ENCODE results near the gene STX11.
A peak's percentile ranks its signal among the peaks of the same experiment; 100 is the strongest.

STX11 gene

DNA sequence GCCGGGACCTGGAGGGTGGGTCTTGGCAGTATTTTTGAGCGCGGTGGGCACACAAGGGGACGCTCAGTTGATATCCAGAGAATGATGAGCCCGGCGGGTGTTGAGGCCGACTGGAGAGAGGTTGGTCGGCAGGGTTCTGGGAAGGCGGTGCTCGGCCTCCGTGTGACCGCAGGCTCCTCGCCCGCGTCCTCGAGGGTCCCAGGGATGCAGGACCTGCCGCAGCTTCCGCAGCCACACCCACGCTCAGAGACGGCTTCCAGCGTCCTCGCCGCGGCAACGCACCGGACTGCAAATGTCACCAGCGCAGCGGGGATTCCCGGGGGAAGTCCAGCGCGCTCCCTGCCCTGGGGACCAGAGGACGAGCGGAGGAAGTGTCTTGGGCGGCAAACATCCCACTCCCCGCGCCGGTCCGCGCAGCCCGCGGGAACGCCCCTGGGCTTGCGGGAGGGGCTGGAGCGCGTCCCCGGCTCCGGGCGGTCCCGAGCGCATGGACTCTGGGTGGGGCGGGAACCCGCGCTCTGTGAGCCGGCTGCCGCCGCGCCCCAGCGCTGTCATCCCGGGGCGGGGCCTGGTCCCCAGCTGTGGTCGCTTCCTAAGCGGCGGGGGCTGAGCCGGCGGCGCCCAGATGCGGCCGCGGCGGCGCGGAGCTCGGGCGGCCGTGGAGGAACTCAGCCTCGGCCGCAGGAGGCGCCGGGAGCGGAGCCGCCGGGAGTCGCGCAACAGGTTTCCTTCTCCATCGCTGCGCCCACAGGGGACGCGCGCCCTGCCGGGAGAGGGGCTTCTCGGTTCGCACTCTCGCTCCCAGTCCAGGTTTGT lies at the start of gene STX11:
Gene STX11 (plus strand): TSS at position 624 of the 816 bp plus-strand sequence. CDS start 36,111 bp downstream, outside the sequence.
- H4K20me1 ChIP-seq (ENCODE audit: low read depth, low read length) = no peaks in the 10 kb centered on the region
- no peak within 1 kb of the TSS for H3K27ac ChIP-seq (ENCODE audit: low read depth, low read length)
- H3K4me2 ChIP-seq (ENCODE audit: low read depth, low read length, poor library complexity, severe bottlenecking) = peak within 1 kb of the TSS; percentile 84
- H3K9ac ChIP-seq (ENCODE audit: low read length) = peak within 1 kb of the TSS; percentile 60
- no peaks in the 10 kb centered on the region for H3K9me3 ChIP-seq (ENCODE audit: insufficient read depth, low read length)
- peak within 1 kb of the TSS; percentile 96 for H2AFZ ChIP-seq (ENCODE audit: low read depth, low read length, severe bottlenecking)
- H3K36me3 ChIP-seq (ENCODE audit: low read length) = no peaks in the 10 kb centered on the region
- H3K4me3 ChIP-seq (ENCODE audit: insufficient read depth, low read length, poor library complexity, severe bottlenecking) = peak within 1 kb of the TSS; percentile 76
- no peak for TF ChIP-seq EZH2phosphoT487 (conservative IDR thresholded peaks at IDR 0.05; ENCODE audit: low read length)
- TF ChIP-seq, protein P1, sequence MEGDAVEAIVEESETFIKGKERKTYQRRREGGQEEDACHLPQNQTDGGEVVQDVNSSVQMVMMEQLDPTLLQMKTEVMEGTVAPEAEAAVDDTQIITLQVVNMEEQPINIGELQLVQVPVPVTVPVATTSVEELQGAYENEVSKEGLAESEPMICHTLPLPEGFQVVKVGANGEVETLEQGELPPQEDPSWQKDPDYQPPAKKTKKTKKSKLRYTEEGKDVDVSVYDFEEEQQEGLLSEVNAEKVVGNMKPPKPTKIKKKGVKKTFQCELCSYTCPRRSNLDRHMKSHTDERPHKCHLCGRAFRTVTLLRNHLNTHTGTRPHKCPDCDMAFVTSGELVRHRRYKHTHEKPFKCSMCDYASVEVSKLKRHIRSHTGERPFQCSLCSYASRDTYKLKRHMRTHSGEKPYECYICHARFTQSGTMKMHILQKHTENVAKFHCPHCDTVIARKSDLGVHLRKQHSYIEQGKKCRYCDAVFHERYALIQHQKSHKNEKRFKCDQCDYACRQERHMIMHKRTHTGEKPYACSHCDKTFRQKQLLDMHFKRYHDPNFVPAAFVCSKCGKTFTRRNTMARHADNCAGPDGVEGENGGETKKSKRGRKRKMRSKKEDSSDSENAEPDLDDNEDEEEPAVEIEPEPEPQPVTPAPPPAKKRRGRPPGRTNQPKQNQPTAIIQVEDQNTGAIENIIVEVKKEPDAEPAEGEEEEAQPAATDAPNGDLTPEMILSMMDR (IDR thresholded peaks at IDR 0.05; ENCODE audit: insufficient read depth, low read length, poor library complexity, severe bottlenecking) = no peak
- no peaks in the 10 kb centered on the region for H3F3A ChIP-seq (ENCODE audit: insufficient read depth)
- H3K9me2 ChIP-seq (replicated peaks; ENCODE audit: insufficient read depth, low read length) = no peaks in the 10 kb centered on the region
- no peaks in the 10 kb centered on the region for H3K79me2 ChIP-seq (ENCODE audit: insufficient read depth, low read length)
- no peaks in the 10 kb centered on the region for H3K27me3 ChIP-seq (ENCODE audit: low read length)

DNA sequence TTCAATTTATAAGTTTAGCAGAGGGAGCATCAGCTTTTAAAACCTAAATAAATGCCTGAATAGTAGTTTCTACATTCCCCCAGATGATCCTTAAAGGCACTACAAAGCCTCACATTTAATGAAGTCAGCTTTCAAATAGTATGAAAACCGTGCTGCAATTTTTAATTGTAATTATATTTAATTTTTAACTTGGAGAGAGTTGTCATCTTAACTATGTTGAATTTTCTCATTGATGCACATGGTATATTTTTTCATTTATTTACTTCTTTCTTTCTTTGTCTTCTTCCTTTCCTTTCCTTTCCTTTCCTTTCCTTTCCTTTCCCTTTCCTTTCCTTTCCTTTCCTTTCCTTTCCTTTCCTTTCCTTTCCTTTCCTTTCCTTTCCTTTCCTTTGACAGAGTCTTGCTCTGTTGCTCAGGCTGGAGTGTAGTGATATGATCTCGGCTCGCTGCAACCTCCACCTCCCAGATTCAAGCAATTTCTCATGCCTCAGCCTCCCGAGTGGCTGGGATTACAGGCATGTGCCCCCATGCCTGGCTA lies 47.2 kb upstream of the STX11 start:
- TF ChIP-seq, protein P1 (IDR thresholded peaks at IDR 0.05; ENCODE audit: insufficient read depth, low read length, poor library complexity, severe bottlenecking) = no peak
- no peak for TF ChIP-seq EZH2phosphoT487 (conservative IDR thresholded peaks at IDR 0.05; ENCODE audit: low read length)

DNA sequence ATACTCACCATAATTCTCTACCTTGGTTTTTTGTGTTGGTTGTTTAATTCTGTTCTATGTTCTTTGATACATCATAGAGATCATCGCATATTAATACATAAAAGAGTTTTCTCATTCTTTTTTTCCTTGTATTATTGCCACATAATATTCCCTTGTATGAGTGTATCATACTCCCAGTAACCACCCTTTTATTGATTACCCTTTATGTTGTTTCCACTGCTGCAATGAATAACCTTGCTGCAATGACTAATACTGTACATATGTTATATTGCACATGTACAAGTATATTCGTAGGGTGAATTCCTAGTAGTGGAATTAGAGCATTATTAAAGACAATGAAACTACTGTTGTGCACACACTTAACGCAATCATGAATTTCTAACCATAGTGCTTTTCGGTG lies 45.8 kb upstream of the STX11 start:
- no peak overlapping the region for H2AFZ ChIP-seq (ENCODE audit: low read depth, low read length, severe bottlenecking)
- no peaks in the 10 kb centered on the region for H3K9me2 ChIP-seq (replicated peaks; ENCODE audit: insufficient read depth, low read length)
- no peak overlapping the region for H3K4me3 ChIP-seq (ENCODE audit: insufficient read depth, low read length, poor library complexity, severe bottlenecking)
- no peaks in the 10 kb centered on the region for H4K20me1 ChIP-seq (ENCODE audit: low read depth, low read length)
- H3K27ac ChIP-seq (ENCODE audit: low read depth, low read length) = no peak overlapping the region
- H3K36me3 ChIP-seq (ENCODE audit: low read length) = no peaks in the 10 kb centered on the region
- TF ChIP-seq, protein P1 (IDR thresholded peaks at IDR 0.05; ENCODE audit: insufficient read depth, low read length, poor library complexity, severe bottlenecking) = no peak
- no peak for TF ChIP-seq EZH2phosphoT487 (conservative IDR thresholded peaks at IDR 0.05; ENCODE audit: low read length)
- H3K4me2 ChIP-seq (ENCODE audit: low read depth, low read length, poor library complexity, severe bottlenecking) = no peak overlapping the region
- H3K79me2 ChIP-seq (ENCODE audit: insufficient read depth, low read length) = no peaks in the 10 kb centered on the region
- H3K27me3 ChIP-seq (ENCODE audit: low read length) = no peaks in the 10 kb centered on the region
- H3K9ac ChIP-seq (ENCODE audit: low read length) = no peak overlapping the region
- no peaks in the 10 kb centered on the region for H3K9me3 ChIP-seq (ENCODE audit: insufficient read depth, low read length)
- H3F3A ChIP-seq (ENCODE audit: insufficient read depth) = no peaks in the 10 kb centered on the region

More for the DNA sequence above, 47.2 kb upstream of the STX11 start:
- H3K4me2 ChIP-seq (ENCODE audit: low read depth, low read length, poor library complexity, severe bottlenecking) = no peak overlapping the region
- no peaks in the 10 kb centered on the region for H3F3A ChIP-seq (ENCODE audit: insufficient read depth)
- no peak overlapping the region for H3K27ac ChIP-seq (ENCODE audit: low read depth, low read length)
- no peak overlapping the region for H2AFZ ChIP-seq (ENCODE audit: low read depth, low read length, severe bottlenecking)
- H3K79me2 ChIP-seq (ENCODE audit: insufficient read depth, low read length) = no peaks in the 10 kb centered on the region
- H3K9me2 ChIP-seq (replicated peaks; ENCODE audit: insufficient read depth, low read length) = no peaks in the 10 kb centered on the region
- no peaks in the 10 kb centered on the region for H3K27me3 ChIP-seq (ENCODE audit: low read length)
- no peak overlapping the region for H3K9ac ChIP-seq (ENCODE audit: low read length)
- no peaks in the 10 kb centered on the region for H3K36me3 ChIP-seq (ENCODE audit: low read length)
- H3K4me3 ChIP-seq (ENCODE audit: insufficient read depth, low read length, poor library complexity, severe bottlenecking) = no peak overlapping the region
- H4K20me1 ChIP-seq (ENCODE audit: low read depth, low read length) = no peaks in the 10 kb centered on the region
- no peaks in the 10 kb centered on the region for H3K9me3 ChIP-seq (ENCODE audit: insufficient read depth, low read length)

Data from SU-DHL-6 (cell line).